Endothelial cell (in vitro differentiated cells): ENCODE results near the gene RNF10. TPM values are rescaled to one million over a fixed set of nuclear protein-coding genes. Genes with fewer than 3 reads are reported as not detected.

Experiments
- DNase-seq: peaks from one replicate; pipeline ENCODE4 v3.0.0; 2021; ENCODE audit warnings: low spot score
- H3K27ac Mint-ChIP-seq: one replicate; pipeline ENCODE4 v1.8.0; 2021; ENCODE audit warnings: mixed read lengths, inconsistent platforms; ENCODE audit not compliant: unreplicated experiment
- H3K27me3 Mint-ChIP-seq: one replicate; pipeline ENCODE4 v1.8.0; 2021; ENCODE audit warnings: mild to moderate bottlenecking, moderate library complexity, mixed read lengths, inconsistent platforms; ENCODE audit not compliant: unreplicated experiment
- H3K36me3 Mint-ChIP-seq: one replicate; pipeline ENCODE4 v1.8.0; 2021; ENCODE audit warnings: mild to moderate bottlenecking, low read depth, mixed read lengths, inconsistent platforms; ENCODE audit not compliant: unreplicated experiment
- H3K4me1 Mint-ChIP-seq: one replicate; pipeline ENCODE4 v1.8.0; 2021; ENCODE audit warnings: mild to moderate bottlenecking, mixed read lengths, inconsistent platforms; ENCODE audit not compliant: unreplicated experiment
- H3K4me3 Mint-ChIP-seq: one replicate; pipeline ENCODE4 v1.8.0; 2021; ENCODE audit warnings: mild to moderate bottlenecking, mixed read lengths, inconsistent platforms; ENCODE audit not compliant: unreplicated experiment
- H3K9me3 Mint-ChIP-seq: one replicate; pipeline ENCODE4 v1.8.0; 2021; ENCODE audit warnings: mixed read lengths, inconsistent platforms; ENCODE audit not compliant: unreplicated experiment
- CTCF ChIP-seq: fragments of 200-600 bp; sonication (generic); IDR thresholded peaks from one replicate; pipeline ENCODE4 v1.5.0; 2021; ENCODE audit warnings: antibody characterized with exemption; ENCODE audit not compliant: unreplicated experiment
- total RNA-seq: library from RNA; stranded (reverse); fragmentation: NEBNext Ultra II Directional; extraction: Animal tissue kit (Norgen Biotek cat#: 25700); gene quantifications from one replicate; pipeline ENCODE4 v1.2.1, GENCODE V29; 2021; ENCODE audit not compliant: unreplicated experiment

Gene RNF10
- total RNA-seq, 1 donor from 2014 or later = 157 TPM

- no peak overlapping the region for H3K27ac Mint-ChIP-seq
- H3K27me3 Mint-ChIP-seq = peaks cover 6% of the 10 kb centered on the region
- no peaks in the 10 kb centered on the region for H3K9me3 Mint-ChIP-seq
- H3K4me3 Mint-ChIP-seq = no peak overlapping the region
- H3K4me1 Mint-ChIP-seq = peaks cover 15% of the 10 kb centered on the region
- H3K36me3 Mint-ChIP-seq = peaks cover 1% of the 10 kb centered on the region
- peak; percentile 48 for DNase-seq
- TF ChIP-seq CTCF = no peak
Measured at GRCh38 chr12:120584343-120585149, 50.4 kb downstream of the RNF10 start.

GRCh38 chr12:120586206-120586605 lies 52.0 kb downstream of the RNF10 start:
- H3K27ac Mint-ChIP-seq = peak overlapping the region; percentile 26
- no peak overlapping the region for H3K4me3 Mint-ChIP-seq
- peaks cover 5% of the 10 kb centered on the region for H3K4me1 Mint-ChIP-seq
- TF ChIP-seq CTCF = no peak
- no peak for DNase-seq
- no peaks in the 10 kb centered on the region for H3K36me3 Mint-ChIP-seq
- no peaks in the 10 kb centered on the region for H3K9me3 Mint-ChIP-seq
- H3K27me3 Mint-ChIP-seq = peaks cover 5% of the 10 kb centered on the region

DNA sequence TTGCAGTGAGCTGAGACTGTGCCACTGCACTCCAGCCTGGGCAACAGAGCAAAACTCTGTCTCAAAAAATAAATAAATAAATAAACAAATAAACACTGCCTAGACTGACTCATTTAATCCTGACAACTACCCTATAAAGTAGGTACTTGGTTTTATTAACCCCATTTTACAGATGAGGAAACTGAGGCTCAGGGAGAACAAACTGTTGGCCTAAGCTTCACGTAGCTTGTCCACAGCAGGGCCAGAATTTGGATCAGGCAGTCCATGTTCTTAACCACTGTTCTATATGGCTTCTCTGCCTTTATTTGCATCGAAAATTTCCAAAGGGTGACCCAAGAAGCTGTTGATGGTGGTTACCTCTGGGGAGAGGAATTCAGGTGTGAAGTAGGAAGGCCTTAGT lies 52.7 kb downstream of the RNF10 start:
- no peak for TF ChIP-seq CTCF
- H3K27ac Mint-ChIP-seq = no peak overlapping the region
- no peak overlapping the region for H3K4me3 Mint-ChIP-seq
- peaks cover 5% of the 10 kb centered on the region for H3K27me3 Mint-ChIP-seq
- DNase-seq = no peak
- no peaks in the 10 kb centered on the region for H3K36me3 Mint-ChIP-seq
- peaks cover 2% of the 10 kb centered on the region for H3K4me1 Mint-ChIP-seq
- no peaks in the 10 kb centered on the region for H3K9me3 Mint-ChIP-seq

DNA sequence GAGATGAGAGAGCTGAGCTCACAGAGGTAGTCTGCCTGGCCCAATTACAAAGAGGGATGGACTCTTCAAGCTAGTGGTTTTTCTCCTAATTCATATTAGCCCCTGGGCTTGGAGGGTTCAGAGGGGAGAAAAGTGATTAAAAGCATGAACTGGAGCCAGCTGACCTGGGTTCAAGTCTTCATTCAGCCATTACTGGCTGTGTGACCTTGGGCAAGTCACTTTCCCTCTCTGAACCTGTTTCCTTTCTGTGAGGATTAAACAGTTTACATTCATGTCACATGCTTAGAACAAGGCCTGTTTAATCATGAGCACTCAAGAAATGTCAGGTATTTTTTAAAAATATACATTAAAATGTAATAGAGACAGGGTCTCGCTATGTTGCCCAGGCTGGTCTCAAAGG lies 54.2 kb downstream of the RNF10 start:
- Mint-ChIP-seq H3K4me3 (no peak overlapping the region), H3K36me3 (no peaks in the 10 kb centered on the region), H3K9me3 (no peaks in the 10 kb centered on the region), H3K4me1 (peaks cover 2% of the 10 kb centered on the region), H3K27ac (no peak overlapping the region), H3K27me3 (peaks cover 5% of the 10 kb centered on the region)
- TF ChIP-seq CTCF = no peak
- no peak for DNase-seq
